Thyroid gland (tissue), 4 donors: ENCODE data around the gene ACP2.

Source experiments
- POLR2A ChIP-seq, 2 donors: fragments of 450-650 bp; IDR thresholded peaks; one replicate each; pipeline ENCODE4 v1.6.1; 2017; ENCODE audit warnings: antibody characterized with exemption in 2 of 2, mild to moderate bottlenecking in 2 of 2, moderate library complexity in 1 of 2
- TF ChIP-seq, protein P1 (sequence below), 6 experiments: fragments of 200-600 bp in 3 of 6; fragments of 450-650 bp in 3 of 6; sonication (generic) in 3 of 6; IDR thresholded peaks; one replicate each; pipeline ENCODE4 v1.5.1; 2016 to 2019; ENCODE audit warnings: antibody characterized with exemption in 6 of 6, mild to moderate bottlenecking in 2 of 6, inconsistent platforms in 1 of 6, moderate library complexity in 1 of 6

DNA sequence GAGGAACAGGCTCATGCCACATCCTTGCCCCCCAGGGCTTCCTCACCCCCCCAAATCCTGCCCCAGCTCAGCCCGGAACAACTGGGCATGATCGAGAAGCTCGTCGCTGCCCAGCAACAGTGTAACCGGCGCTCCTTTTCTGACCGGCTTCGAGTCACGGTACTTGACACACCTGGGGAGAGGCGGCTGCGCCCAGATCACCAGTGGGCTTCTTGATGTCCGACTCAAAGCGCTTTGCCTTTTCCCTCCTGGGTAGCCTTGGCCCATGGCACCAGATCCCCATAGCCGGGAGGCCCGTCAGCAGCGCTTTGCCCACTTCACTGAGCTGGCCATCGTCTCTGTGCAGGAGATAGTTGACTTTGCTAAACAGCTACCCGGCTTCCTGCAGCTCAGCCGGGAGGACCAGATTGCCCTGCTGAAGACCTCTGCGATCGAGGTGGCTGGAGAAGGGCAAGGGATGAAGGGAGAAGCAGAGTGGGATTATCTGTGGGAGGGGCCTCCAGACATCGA is 12.7 kb upstream of the ACP2 start:
- no peak for TF ChIP-seq POLR2A (IDR thresholded peaks at IDR 0.05)
- TF ChIP-seq, protein P1, sequence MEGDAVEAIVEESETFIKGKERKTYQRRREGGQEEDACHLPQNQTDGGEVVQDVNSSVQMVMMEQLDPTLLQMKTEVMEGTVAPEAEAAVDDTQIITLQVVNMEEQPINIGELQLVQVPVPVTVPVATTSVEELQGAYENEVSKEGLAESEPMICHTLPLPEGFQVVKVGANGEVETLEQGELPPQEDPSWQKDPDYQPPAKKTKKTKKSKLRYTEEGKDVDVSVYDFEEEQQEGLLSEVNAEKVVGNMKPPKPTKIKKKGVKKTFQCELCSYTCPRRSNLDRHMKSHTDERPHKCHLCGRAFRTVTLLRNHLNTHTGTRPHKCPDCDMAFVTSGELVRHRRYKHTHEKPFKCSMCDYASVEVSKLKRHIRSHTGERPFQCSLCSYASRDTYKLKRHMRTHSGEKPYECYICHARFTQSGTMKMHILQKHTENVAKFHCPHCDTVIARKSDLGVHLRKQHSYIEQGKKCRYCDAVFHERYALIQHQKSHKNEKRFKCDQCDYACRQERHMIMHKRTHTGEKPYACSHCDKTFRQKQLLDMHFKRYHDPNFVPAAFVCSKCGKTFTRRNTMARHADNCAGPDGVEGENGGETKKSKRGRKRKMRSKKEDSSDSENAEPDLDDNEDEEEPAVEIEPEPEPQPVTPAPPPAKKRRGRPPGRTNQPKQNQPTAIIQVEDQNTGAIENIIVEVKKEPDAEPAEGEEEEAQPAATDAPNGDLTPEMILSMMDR (IDR thresholded peaks at IDR 0.05), result no peak
